ENCODE measurements around the gene TCAIM.

TCAIM gene

GRCh38 chr3:44421280-44421679 is 82.7 kb downstream of the TCAIM start:
- no peak for DNase-seq (ENCODE audit: extremely low read depth, low read depth)
- no peak for TF ChIP-seq CTCF (IDR thresholded peaks at IDR 0.05; ENCODE audit: low read depth, low read length)

- DNase-seq (ENCODE audit: extremely low read depth, low read depth): no peak
- TF ChIP-seq CTCF (IDR thresholded peaks at IDR 0.05; ENCODE audit: low read depth, low read length): no peak
Observed at GRCh38 chr3:44424758-44425157, 86.2 kb downstream of the TCAIM start.

- DNase-seq (ENCODE audit: extremely low read depth, low read depth): no peak
Observed at GRCh38 chr3:44427683-44428082, 89.1 kb downstream of the TCAIM start.

GRCh38 chr3:44428910-44429309 is 90.3 kb downstream of the TCAIM start:
- no peak for TF ChIP-seq CTCF (IDR thresholded peaks at IDR 0.05; ENCODE audit: low read depth, low read length)
- DNase-seq (ENCODE audit: extremely low read depth, low read depth): no peak

More at GRCh38 chr3:44427683-44428082, 89.1 kb downstream of the TCAIM start:
- TF ChIP-seq CTCF (IDR thresholded peaks at IDR 0.05; ENCODE audit: low read depth, low read length): no peak

DNA sequence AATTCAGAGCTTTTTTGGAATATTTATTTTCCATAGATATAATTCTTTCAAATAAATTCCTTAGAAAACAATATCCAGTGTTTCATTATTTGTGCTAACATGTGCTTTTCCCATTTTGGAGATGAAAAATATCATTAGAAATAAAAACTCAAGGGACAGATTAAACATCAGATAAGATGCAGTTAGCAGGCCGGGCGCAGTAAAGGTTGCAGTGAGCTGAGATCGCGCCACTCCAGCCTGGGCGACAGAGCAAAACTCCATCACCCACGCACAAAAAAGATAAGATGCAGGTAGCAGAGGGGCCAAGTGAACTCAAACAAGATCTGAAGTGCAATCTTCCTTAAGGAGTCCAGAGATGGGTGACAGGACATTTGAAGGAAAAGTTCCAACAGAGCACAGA is 90.9 kb downstream of the TCAIM start:
- DNase-seq (ENCODE audit: extremely low read depth, low read depth): no peak
- no peak for TF ChIP-seq CTCF (IDR thresholded peaks at IDR 0.05; ENCODE audit: low read depth, low read length)

- no peak for TF ChIP-seq CTCF (IDR thresholded peaks at IDR 0.05; ENCODE audit: low read depth, low read length)
- DNase-seq (ENCODE audit: extremely low read depth, low read depth): no peak
Observed at GRCh38 chr3:44430466-44430865, 91.9 kb downstream of the TCAIM start.

GRCh38 chr3:44434834-44435510 is 96.4 kb downstream of the TCAIM start:
- no peak for DNase-seq (ENCODE audit: extremely low read depth, low read depth)

More at GRCh38 chr3:44434834-44435510, 96.4 kb downstream of the TCAIM start:
- no peak for TF ChIP-seq CTCF (IDR thresholded peaks at IDR 0.05; ENCODE audit: low read depth, low read length)
